ENCODE data around the gene SLC16A7.

Gene SLC16A7

DNA sequence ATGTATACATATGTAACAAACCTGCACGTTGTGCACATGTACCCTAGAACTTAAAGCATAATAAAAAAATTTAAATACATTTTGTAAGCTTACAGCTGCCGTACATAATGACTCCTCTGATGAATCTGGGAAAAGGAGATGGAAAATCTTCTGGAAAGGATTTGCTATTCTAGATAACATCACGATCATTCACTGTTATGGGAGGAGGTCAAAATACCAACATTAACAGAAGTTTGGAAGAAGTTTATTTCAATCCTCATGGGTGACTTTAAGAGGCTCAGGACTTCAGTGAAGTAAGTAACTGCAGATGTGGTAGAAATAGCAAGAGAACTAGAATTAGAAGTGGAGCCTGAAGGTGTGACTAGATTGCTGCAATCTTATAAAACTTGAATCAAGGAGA lies 172.2 kb downstream of the SLC16A7 start:
- TF ChIP-seq, protein P1, sequence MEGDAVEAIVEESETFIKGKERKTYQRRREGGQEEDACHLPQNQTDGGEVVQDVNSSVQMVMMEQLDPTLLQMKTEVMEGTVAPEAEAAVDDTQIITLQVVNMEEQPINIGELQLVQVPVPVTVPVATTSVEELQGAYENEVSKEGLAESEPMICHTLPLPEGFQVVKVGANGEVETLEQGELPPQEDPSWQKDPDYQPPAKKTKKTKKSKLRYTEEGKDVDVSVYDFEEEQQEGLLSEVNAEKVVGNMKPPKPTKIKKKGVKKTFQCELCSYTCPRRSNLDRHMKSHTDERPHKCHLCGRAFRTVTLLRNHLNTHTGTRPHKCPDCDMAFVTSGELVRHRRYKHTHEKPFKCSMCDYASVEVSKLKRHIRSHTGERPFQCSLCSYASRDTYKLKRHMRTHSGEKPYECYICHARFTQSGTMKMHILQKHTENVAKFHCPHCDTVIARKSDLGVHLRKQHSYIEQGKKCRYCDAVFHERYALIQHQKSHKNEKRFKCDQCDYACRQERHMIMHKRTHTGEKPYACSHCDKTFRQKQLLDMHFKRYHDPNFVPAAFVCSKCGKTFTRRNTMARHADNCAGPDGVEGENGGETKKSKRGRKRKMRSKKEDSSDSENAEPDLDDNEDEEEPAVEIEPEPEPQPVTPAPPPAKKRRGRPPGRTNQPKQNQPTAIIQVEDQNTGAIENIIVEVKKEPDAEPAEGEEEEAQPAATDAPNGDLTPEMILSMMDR (IDR thresholded peaks at IDR 0.05; ENCODE audit: borderline replicate concordance, control extremely low read depth, extremely low read depth, insufficient read depth, missing control alignments) = no peak
- in situ Hi-C loops (cut with MboI; ENCODE audit: low sequenced_read_pairs, unreplicated experiment) = no loop called here
- DNase-seq (ENCODE audit: low spot score) = no peak

DNA sequence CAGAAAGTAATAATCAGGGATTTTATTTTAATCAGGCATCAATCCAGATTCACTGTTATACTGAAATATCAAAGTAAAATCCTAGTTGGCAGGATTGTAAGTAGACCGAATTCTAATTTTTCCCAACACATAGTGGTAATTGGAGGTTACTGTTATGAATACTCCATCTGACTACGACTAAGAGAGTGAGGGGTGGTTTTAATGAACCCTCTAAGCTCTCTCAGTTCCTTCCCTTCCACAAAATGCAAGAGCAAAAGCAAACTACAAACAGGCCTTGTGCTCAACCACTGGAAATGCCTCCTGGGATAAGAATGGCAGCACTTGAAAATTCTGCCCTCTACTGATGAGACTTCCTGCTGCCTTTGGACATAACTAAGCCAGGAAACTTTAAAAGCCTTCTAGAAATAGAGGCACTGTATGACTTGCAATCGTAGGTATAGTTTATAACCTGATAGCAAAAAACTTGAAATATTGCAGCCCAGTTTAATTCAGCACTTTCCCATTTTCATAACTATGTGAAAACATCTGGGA lies 184.8 kb downstream of the SLC16A7 start:
- no peak for DNase-seq (ENCODE audit: low spot score)
- TF ChIP-seq, protein P1 (IDR thresholded peaks at IDR 0.05; ENCODE audit: borderline replicate concordance, control extremely low read depth, extremely low read depth, insufficient read depth, missing control alignments) = peak; percentile 10
- in situ Hi-C loops (cut with MboI; ENCODE audit: low sequenced_read_pairs, unreplicated experiment) = no loop called here

DNA sequence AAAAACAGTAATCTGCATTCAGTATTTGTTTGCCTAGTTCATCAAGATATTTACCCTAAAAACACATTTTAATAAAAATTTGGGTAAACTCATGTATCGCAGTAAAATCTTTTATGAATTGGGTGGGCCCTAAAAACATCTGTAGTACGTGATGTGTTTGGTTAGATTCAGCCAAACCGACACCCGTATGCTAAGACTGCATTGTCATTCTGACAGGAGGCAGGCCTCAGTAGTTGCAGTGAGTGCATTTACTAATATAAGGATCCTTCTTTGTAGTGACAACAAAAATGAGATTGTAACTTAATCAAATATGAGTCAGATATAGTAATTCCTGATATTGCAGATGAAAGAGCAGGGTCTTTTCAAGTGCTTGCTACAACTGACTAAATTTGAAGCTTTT lies 191.8 kb downstream of the SLC16A7 start:
- TF ChIP-seq, protein P1 (IDR thresholded peaks at IDR 0.05; ENCODE audit: borderline replicate concordance, control extremely low read depth, extremely low read depth, insufficient read depth, missing control alignments) = no peak
- in situ Hi-C loops (cut with MboI; ENCODE audit: low sequenced_read_pairs, unreplicated experiment) = no loop called here

GRCh38 chr12:59792647-59793046 lies 196.8 kb downstream of the SLC16A7 start:
- DNase-seq (ENCODE audit: low spot score) = no peak
- TF ChIP-seq, protein P1 (IDR thresholded peaks at IDR 0.05; ENCODE audit: borderline replicate concordance, control extremely low read depth, extremely low read depth, insufficient read depth, missing control alignments) = no peak
- in situ Hi-C loops (cut with MboI; ENCODE audit: low sequenced_read_pairs, unreplicated experiment) = no loop called here

More for the DNA sequence above, 191.8 kb downstream of the SLC16A7 start:
- no peak for DNase-seq (ENCODE audit: low spot score)

DNA sequence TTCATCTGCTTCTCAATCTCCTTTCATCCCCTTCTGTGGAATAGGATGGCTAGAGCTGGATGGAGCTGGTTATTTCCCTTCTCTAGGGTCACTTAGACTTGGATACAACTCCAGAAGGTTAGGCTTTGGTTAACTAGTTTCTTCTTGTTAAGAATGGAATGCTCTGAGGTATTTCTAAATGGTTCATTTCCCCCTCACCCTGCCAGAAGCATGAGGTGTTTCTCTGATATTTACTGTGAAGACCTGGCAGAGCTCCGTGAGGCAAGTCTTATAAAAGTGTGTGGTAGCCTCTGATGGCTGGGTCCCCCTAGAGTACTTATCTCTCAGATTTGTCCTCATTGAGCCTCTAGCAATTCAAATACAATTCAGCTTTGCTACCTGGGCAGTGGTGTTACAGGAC lies 207.9 kb downstream of the SLC16A7 start:
- DNase-seq (ENCODE audit: low spot score) = no peak
- in situ Hi-C loops (cut with MboI; ENCODE audit: low sequenced_read_pairs, unreplicated experiment) = loop anchor here (25.0 kb wide), 2 partner anchors 216 to 391 kb away; partner anchors contain the start of gene SLC16A7
- TF ChIP-seq, protein P1 (IDR thresholded peaks at IDR 0.05; ENCODE audit: borderline replicate concordance, control extremely low read depth, extremely low read depth, insufficient read depth, missing control alignments) = no peak

DNA sequence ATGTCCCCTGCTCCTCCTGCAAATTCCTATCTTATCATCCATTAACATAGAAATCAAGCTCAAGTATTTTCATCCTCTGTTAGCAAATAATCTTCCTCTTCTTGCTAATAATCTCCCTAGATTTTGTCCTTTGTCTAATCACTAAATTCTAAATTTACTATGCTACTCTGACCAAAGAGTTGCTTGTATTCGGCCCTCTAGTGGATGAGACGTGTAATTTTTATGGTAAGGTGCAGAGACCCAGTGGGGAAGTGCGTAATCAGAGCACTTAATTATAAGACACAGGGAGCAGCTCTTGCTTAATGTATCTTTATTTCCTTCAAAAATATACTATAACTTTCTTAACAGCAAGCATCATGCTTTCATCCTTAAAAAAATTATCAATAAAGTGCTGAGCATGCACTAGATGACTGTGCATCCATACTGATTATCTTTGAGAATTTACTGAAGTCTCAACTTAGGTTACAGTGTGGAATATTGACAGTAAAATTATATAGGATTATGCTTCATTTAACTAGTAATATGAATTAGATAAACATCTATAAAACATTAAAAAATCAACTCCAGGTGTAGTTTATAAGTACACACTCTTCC lies 212.6 kb downstream of the SLC16A7 start:
- in situ Hi-C loops (cut with MboI; ENCODE audit: low sequenced_read_pairs, unreplicated experiment) = loop anchor here (25.0 kb wide), 2 partner anchors 221 to 396 kb away; partner anchors contain the start of gene SLC16A7

More for the DNA sequence above, 212.6 kb downstream of the SLC16A7 start:
- peak; percentile 49 for DNase-seq (ENCODE audit: low spot score)
- TF ChIP-seq, protein P1 (IDR thresholded peaks at IDR 0.05; ENCODE audit: borderline replicate concordance, control extremely low read depth, extremely low read depth, insufficient read depth, missing control alignments) = peak; percentile 68

All from GM13976 (cell line).